BJ (cell line): Measurements from ENCODE around the gene SAMD9L. TPM values are rescaled to one million over a fixed set of nuclear protein-coding genes. Genes with fewer than 3 reads are reported as not detected.

Source experiments
- CTCF ChIA-PET: fragments of 350-600 bp; formaldehyde crosslinking; extraction: SDS; loops from one replicate; lab custom pipeline; 2021; ENCODE audit warnings: antibody characterized with exemption, inconsistent platforms; lab: Yijun Ruan, JAX
- POLR2A ChIA-PET: fragments of 300-600 bp; sonication (Branson Sonifier 250); formaldehyde crosslinking; extraction: SDS; loops from one replicate; lab custom pipeline; 2021; ENCODE audit warnings: antibody characterized with exemption; lab: Charles Lee
- DNase-seq: peaks from one replicate; pipeline ENCODE4 v3.0.0-alpha.2; 2011; ENCODE audit warnings: low read depth
- H3K27me3 ChIP-seq: 2 replicates; pipeline ENCODE4 v1.6.0; 2011; ENCODE audit warnings: low read length; ENCODE audit not compliant: control insufficient read depth, insufficient read depth
- H3K36me3 ChIP-seq: 2 replicates; pipeline ENCODE4 v1.5.1; 2011; ENCODE audit warnings: low read length; ENCODE audit not compliant: control insufficient read depth, insufficient read depth
- H3K4me3 ChIP-seq: 2 replicates; pipeline ENCODE4 v1.5.1; 2011; ENCODE audit warnings: low read depth, mild to moderate bottlenecking, control low read depth, low read length
- CTCF ChIP-seq: IDR thresholded peaks from 2 replicates; pipeline ENCODE4 v1.5.1; 2011; ENCODE audit warnings: low read depth, mild to moderate bottlenecking, control low read depth, inconsistent platforms, low read length, moderate library complexity; ENCODE audit not compliant: insufficient read depth
- polyA plus RNA-seq: library from polyadenylated mRNA; depleted of rRNA; stranded (reverse); fragments of >200 nt; gene quantifications from 2 replicates; pipeline ENCODE4 v1.2.3, GENCODE V29; 2011

Gene SAMD9L
- polyA plus RNA-seq, 1 experiment, result 2.0 TPM

GRCh38 chr7:93179173-93179572 is 31.0 kb upstream of the SAMD9L start:
- H3K36me3 ChIP-seq, result no peaks in the 10 kb centered on the region
- ChIA-PET POLR2A (no interaction called here), CTCF (interaction anchor here (0.8 kb wide), 1 partner anchor 66 kb away, joined by 3 read pairs; no protein-coding TSS in a partner anchor)
- DNase-seq, result no peak
- no peak overlapping the region for H3K4me3 ChIP-seq
- no peaks in the 10 kb centered on the region for H3K27me3 ChIP-seq
- TF ChIP-seq CTCF, result no peak

GRCh38 chr7:93178213-93178612 is 30.0 kb upstream of the SAMD9L start:
- ChIA-PET CTCF (no interaction called here), POLR2A (no interaction called here)
- 0 out of 2 replicates have a peak, but pooled peaks have one; percentile 2 for TF ChIP-seq CTCF
- no peaks in the 10 kb centered on the region for H3K27me3 ChIP-seq
- DNase-seq, result no peak
- no peaks in the 10 kb centered on the region for H3K36me3 ChIP-seq
- H3K4me3 ChIP-seq, result no peak overlapping the region

GRCh38 chr7:93176992-93177580 is 28.9 kb upstream of the SAMD9L start:
- POLR2A ChIA-PET, result no interaction called here

GRCh38 chr7:93175219-93175618 is 27.0 kb upstream of the SAMD9L start:
- ChIA-PET POLR2A (no interaction called here), CTCF (no interaction called here)
- no peak for DNase-seq

More at GRCh38 chr7:93176992-93177580, 28.9 kb upstream of the SAMD9L start:
- CTCF ChIA-PET, result no interaction called here
- Histone ChIP-seq H3K4me3 (no peak overlapping the region), H3K27me3 (no peaks in the 10 kb centered on the region), H3K36me3 (no peaks in the 10 kb centered on the region)
- TF ChIP-seq CTCF, result no peak
- no peak for DNase-seq

GRCh38 chr7:93172683-93173082 is 24.5 kb upstream of the SAMD9L start:
- CTCF ChIA-PET, result no interaction called here
- Histone ChIP-seq H3K36me3 (no peaks in the 10 kb centered on the region), H3K27me3 (no peaks in the 10 kb centered on the region), H3K4me3 (no peak overlapping the region)
- DNase-seq, result no peak
- no peak for TF ChIP-seq CTCF
- POLR2A ChIA-PET, result no interaction called here

More at GRCh38 chr7:93175219-93175618, 27.0 kb upstream of the SAMD9L start:
- no peak for TF ChIP-seq CTCF
- H3K36me3 ChIP-seq, result no peaks in the 10 kb centered on the region
- H3K4me3 ChIP-seq, result no peak overlapping the region
- H3K27me3 ChIP-seq, result no peaks in the 10 kb centered on the region
